ENCODE measurements around the gene TMTC2. TPM values are rescaled to one million over a fixed set of nuclear protein-coding genes. Genes with fewer than 3 reads are reported as not detected.

The TMTC2 gene
- total RNA-seq, 2 experiments from 2014 or later, result 5.1 to 6.0 TPM

DNA sequence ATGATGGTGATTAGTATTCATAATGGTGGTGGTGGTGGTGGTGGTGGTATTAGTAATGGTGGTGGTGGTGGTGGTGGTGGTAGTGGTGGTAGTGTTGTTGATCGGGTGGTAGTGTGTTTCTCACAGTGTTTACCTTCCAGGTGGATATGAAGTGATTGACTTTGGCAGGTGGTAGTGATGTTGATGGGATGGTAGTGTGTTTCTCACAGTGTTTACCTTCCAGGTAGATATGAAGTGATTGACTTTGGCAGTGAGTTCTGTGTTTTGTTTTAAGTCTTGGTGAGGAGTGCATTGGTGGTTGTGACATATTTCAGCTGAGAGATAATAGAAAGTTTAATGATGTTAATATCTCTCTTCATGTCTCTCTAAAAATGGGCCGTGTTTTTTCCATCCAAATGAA is 189.4 kb downstream of the TMTC2 start:
- peak; percentile 18 for DNase-seq
- peak overlapping the region; percentile 35 for H3K27ac Mint-ChIP-seq
- CTCF ChIA-PET, result no interaction called here

DNA sequence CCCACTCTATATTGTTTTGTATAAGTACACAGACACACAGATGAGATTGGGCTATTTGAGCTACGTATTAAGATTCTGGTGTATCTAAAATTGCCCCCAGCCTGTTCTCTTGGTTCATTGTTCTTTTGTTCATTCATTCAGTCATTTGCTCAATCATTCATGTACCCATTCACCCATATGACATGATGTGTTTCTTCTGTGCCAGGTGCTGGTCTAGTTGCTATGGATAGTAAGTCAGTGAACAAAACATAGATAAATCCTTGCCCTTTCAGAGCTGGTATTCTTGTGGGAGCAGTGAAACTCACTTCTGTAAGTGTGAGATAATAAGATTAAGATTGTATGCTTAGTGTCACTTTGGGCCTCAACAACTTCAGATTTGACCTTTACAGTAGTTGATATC is 191.3 kb downstream of the TMTC2 start:
- Mint-ChIP-seq H3K9me3 (peaks cover 5% of the 10 kb centered on the region), H3K27me3 (no peaks in the 10 kb centered on the region), H3K27ac (no peak overlapping the region), H3K4me3 (no peak overlapping the region), H3K4me1 (peaks cover 27% of the 10 kb centered on the region), H3K36me3 (ENCODE audit: low read depth) (no peaks in the 10 kb centered on the region)
- POLR2A ChIA-PET, result no interaction called here
- no peak for DNase-seq
- CTCF ChIA-PET, result no interaction called here

More for the DNA sequence above, 189.4 kb downstream of the TMTC2 start:
- no peaks in the 10 kb centered on the region for H3K36me3 Mint-ChIP-seq (ENCODE audit: low read depth)
- H3K27me3 Mint-ChIP-seq, result no peaks in the 10 kb centered on the region
- POLR2A ChIA-PET, result interaction anchor here (1.1 kb wide), 1 partner anchor 9 kb away, joined by 4 read pairs; no protein-coding TSS in a partner anchor
- peaks cover 35% of the 10 kb centered on the region for H3K4me1 Mint-ChIP-seq
- no peak overlapping the region for H3K4me3 Mint-ChIP-seq
- H3K9me3 Mint-ChIP-seq, result peaks cover 3% of the 10 kb centered on the region

DNA sequence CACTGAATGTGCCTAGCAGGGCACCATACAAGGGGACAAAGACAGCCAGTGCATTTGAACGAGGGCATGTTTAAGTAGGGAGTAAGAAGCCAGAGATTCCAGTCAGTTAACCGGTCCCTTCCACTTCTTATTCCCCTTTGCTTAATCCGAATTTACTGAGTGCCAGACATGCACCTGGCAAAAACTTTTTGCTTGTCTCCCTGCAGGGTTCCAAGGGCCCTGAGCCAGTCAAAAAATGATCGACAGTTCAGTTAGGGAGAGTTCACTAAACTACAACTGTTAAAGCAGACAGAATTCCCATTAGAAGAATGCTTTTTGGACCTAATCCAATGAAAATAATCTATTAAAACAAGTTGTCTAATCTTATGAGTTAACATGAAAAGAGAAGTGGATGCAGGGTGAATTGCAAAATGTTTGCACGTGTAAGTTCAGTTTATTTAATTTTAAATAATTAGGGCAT is 193.8 kb downstream of the TMTC2 start:
- Mint-ChIP-seq H3K27ac (no peak overlapping the region), H3K4me3 (no peak overlapping the region), H3K9me3 (peaks cover 5% of the 10 kb centered on the region), H3K27me3 (no peaks in the 10 kb centered on the region), H3K4me1 (peaks cover 16% of the 10 kb centered on the region), H3K36me3 (ENCODE audit: low read depth) (no peaks in the 10 kb centered on the region)
- DNase-seq, result no peak
- CTCF ChIA-PET, result no interaction called here
- POLR2A ChIA-PET, result no interaction called here

DNA sequence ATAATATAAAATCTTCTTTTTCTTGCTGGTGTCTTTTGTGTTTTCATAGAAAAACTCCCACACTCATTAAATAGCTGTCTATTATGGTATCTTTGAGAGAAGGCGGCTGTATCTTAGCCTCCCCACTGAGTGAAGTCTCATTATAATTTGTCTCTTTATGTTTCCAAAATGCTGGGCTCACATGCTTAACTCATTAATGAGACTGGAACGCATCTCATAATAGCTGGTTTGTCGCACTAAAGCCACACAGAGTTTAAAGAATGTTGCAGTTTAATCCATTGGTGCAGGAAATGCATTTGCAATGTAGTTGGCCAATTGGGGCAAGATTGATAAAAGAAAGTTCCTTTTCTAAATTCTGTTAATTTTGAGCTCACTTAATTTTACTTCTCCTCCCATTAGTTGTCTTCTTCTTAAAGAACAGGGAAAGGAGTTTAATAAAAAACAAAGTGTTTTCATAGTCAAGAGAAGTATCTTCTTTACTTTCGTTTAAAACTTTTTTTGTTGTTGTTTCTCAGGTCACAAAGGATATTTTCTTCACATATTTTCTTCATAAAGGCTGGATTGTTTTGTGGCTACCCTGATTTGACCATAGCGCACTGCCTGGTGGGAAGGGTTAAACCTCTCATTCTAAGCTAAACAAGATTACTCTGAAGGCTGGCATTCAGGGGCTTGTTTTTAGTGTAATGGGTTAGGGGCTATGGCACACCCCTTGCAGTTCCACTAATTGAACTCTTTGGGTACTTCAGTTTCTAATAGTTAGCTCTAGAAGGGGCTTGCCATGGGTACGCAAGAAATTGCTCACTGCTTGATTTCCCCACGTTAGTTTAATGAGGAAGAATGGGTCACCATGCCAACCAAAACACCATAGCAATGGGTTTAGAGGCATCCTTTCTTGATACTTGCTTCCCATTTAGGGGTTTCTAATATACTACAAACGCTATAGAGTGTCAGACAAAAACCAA is 197.0 kb downstream of the TMTC2 start:
- CTCF ChIA-PET, result interaction anchor here (1.1 kb wide), 1 partner anchor 198 kb away, joined by 3 read pairs; no protein-coding TSS in a partner anchor
- H3K4me3 Mint-ChIP-seq, result no peak overlapping the region
- POLR2A ChIA-PET, result interaction anchor here (1.4 kb wide), 1 partner anchor 8 kb away, joined by 4 read pairs; no protein-coding TSS in a partner anchor
- no peak for DNase-seq
- peaks cover 2% of the 10 kb centered on the region for H3K9me3 Mint-ChIP-seq
- H3K27ac Mint-ChIP-seq, result no peak overlapping the region
- no peaks in the 10 kb centered on the region for H3K36me3 Mint-ChIP-seq (ENCODE audit: low read depth)
- H3K4me1 Mint-ChIP-seq, result no peaks in the 10 kb centered on the region
- no peaks in the 10 kb centered on the region for H3K27me3 Mint-ChIP-seq

DNA sequence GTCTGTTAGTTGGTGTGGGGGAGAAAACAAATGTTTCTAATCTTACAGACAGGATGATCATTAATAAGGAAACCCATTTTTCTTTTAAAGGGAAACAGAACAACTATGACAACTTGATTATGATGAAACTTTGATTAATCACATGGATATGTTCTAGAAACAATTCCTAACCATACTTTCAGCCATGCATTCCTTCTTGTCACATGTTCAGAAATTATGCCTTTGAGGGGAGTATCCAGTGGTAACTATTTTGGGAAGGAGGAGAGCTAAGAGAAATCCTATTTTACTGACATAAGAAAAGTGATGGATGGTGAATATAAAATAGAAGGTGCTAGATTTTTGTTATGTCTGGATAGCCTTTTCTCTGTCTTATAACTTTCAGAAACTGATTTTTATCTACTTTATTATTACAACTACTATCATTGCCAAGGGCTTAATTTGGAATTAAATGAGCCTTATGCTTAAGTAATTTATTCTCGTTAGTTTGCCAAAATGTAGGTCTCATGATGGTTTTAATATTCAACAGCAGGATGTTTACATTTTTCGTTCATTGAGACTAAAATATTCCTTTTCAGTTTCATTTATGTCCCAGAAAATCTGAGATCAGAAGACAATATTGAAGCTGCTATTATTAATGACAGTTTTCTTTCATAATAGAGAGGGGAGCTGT is 200.1 kb downstream of the TMTC2 start:
- Mint-ChIP-seq H3K27me3 (no peaks in the 10 kb centered on the region), H3K36me3 (ENCODE audit: low read depth) (no peaks in the 10 kb centered on the region), H3K4me3 (no peak overlapping the region), H3K4me1 (no peaks in the 10 kb centered on the region), H3K27ac (no peak overlapping the region), H3K9me3 (peaks cover 2% of the 10 kb centered on the region)
- DNase-seq, result no peak
- POLR2A ChIA-PET, result interaction anchor here (0.9 kb wide), 1 partner anchor 110 kb away, joined by 3 read pairs; no protein-coding TSS in a partner anchor
- CTCF ChIA-PET, result interaction anchor here (1.1 kb wide), 1 partner anchor 202 kb away, joined by 3 read pairs; no protein-coding TSS in a partner anchor

DNA sequence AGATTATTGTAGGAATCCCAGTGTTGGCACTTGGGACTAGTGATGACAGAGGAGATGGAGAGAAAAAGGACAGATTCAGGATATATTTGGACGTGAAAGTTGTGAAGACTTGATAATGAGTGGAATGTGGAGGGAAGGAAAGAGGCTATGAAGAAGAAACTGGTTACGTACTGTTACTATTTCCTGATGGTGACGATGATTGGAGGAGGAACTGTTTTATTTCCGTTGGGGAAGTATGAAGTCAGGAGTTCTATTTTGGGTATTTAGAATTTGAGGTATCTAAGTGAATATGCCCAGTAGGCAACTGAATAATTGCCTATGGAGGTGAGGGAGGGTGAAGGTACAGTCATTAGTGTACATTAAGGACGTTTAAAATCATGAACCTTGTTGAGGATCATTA is 207.2 kb downstream of the TMTC2 start:
- Mint-ChIP-seq H3K4me3 (no peak overlapping the region), H3K36me3 (ENCODE audit: low read depth) (no peaks in the 10 kb centered on the region), H3K4me1 (no peaks in the 10 kb centered on the region), H3K27ac (no peak overlapping the region), H3K27me3 (no peaks in the 10 kb centered on the region), H3K9me3 (no peaks in the 10 kb centered on the region)
- CTCF ChIA-PET, result no interaction called here
- POLR2A ChIA-PET, result no interaction called here
- no peak for DNase-seq

DNA sequence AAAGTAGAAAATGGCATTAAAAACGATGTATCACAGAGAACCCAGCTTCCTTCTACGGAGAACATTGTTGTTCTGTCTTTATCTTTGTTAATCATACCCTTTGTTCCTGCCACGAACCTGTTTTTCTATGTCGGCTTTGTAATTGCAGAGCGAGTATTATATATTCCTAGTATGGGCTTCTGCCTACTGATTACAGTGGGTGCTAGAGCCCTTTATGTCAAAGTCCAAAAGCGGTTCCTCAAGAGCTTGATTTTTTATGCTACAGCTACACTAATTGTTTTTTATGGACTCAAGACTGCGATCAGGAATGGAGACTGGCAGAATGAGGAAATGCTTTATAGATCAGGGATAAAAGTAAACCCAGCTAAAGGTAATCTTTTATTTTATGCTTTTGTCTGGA is 209.6 kb downstream of the TMTC2 start:
- H3K27me3 Mint-ChIP-seq, result no peaks in the 10 kb centered on the region
- no peak for DNase-seq
- ChIA-PET CTCF (no interaction called here), POLR2A (no interaction called here)
- no peak overlapping the region for H3K27ac Mint-ChIP-seq
- H3K4me1 Mint-ChIP-seq, result no peaks in the 10 kb centered on the region
- H3K4me3 Mint-ChIP-seq, result no peak overlapping the region
- H3K9me3 Mint-ChIP-seq, result no peaks in the 10 kb centered on the region
- no peaks in the 10 kb centered on the region for H3K36me3 Mint-ChIP-seq (ENCODE audit: low read depth)

DNA sequence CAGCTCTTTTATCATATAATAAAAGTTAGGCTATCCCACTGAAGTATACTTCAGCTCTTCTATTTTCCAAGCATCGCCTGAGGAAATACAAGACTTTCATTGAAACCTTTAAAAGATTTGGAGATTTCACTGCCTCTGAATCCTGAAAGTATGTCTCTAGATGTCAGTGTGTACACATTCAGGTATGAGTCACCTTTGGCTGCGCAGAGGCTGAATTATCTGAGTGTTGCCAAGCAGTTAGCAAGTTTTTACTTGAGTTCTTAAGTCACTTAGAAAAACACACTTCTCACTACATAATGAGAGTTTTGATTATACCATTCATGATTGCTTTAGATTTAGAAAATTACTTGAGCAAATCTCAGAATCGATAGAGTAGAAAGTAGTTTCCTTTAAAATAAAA is 210.3 kb downstream of the TMTC2 start:
- H3K27me3 Mint-ChIP-seq, result no peaks in the 10 kb centered on the region
- no peak overlapping the region for H3K27ac Mint-ChIP-seq
- no peaks in the 10 kb centered on the region for H3K36me3 Mint-ChIP-seq (ENCODE audit: low read depth)
- CTCF ChIA-PET, result no interaction called here
- no peak for DNase-seq
- H3K9me3 Mint-ChIP-seq, result no peaks in the 10 kb centered on the region
- H3K4me3 Mint-ChIP-seq, result no peak overlapping the region
- POLR2A ChIA-PET, result no interaction called here
- no peaks in the 10 kb centered on the region for H3K4me1 Mint-ChIP-seq

DNA sequence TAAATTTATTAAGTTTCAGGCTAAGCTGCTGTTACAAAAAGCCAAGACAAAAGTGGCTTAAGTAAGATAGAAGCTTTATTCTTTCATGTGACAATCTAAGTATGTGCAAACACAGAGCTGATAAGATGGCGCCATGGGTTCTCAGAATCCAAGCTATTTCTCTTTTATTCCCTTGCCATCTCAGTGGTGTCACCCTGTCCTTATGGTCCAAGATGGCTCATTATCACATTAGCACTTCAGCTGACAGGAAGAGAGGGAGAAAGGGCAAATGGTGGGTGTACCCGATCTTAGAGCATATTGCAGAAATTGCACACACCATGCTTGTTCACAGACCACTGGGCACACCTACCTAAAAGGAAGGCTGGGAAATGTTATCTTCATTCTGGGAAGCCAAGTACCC is 211.7 kb downstream of the TMTC2 start:
- H3K4me3 Mint-ChIP-seq, result no peak overlapping the region
- H3K9me3 Mint-ChIP-seq, result no peaks in the 10 kb centered on the region
- POLR2A ChIA-PET, result no interaction called here
- H3K27ac Mint-ChIP-seq, result no peak overlapping the region
- DNase-seq, result no peak
- H3K36me3 Mint-ChIP-seq (ENCODE audit: low read depth), result no peaks in the 10 kb centered on the region
- no peaks in the 10 kb centered on the region for H3K4me1 Mint-ChIP-seq
- CTCF ChIA-PET, result interaction anchor here (0.8 kb wide), 1 partner anchor 213 kb away, joined by 3 read pairs; no protein-coding TSS in a partner anchor
- H3K27me3 Mint-ChIP-seq, result no peaks in the 10 kb centered on the region

DNA sequence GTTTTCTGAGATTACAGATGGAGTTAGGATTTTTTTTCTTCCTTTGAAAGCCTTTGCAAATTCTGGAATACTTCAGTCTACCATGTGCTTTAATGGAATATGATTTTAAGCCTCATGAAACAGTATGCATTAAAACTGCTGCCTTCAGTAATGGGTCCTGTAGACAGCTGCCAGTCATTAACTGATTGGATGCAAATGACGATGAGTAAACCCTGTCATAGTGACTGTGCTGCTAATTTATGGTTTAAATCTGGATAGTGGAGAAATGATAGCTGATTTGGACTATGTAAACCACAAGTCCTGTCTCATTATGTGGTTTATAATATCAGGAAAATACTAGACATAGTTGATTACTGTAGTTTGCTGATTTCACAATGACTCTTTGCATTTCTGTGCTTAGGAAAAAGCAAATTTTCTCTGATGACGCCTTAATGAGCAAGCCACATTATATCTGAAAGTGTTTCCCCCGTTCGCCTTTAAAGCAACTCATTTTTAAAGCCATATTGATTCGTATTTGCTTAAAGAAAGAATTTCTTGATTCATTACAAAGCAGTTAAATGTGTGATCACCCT is 217.6 kb downstream of the TMTC2 start:
- Mint-ChIP-seq H3K9me3 (no peaks in the 10 kb centered on the region), H3K36me3 (ENCODE audit: low read depth) (no peaks in the 10 kb centered on the region), H3K27me3 (no peaks in the 10 kb centered on the region), H3K4me3 (no peak overlapping the region), H3K4me1 (no peaks in the 10 kb centered on the region), H3K27ac (no peak overlapping the region)
- ChIA-PET POLR2A (no interaction called here), CTCF (no interaction called here)
- no peak for DNase-seq

DNA sequence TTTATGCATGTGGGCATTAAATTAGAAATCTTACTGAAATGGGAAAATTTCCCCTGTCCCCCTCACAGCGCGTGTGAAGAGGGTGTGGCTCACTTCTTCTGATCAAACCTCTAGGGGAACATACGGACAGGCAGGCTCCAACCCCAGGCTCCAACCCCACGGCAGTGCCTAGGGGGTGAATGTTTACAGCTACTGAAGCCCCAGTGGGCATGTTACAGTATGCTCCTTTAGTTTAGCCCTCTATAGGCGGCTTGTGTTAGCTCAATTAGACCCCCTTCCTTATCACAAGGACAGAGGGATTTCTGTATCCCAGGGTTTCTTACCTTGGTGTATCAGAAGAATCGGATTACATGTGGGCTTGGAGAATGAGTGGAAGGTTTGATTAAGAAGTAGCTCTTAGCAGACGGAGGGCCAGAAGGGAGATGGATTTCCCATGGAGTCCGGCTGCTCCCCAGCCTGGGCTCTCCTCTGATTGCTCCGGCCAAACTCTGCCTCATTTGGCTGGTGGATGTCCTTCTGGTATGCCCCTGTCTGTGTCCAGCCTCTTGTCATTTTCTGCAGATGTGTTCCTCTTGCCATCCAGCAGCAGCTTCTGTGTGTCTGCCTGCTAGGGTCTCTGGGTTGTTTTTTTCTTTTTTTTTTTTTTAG is 223.7 kb downstream of the TMTC2 start:
- Mint-ChIP-seq H3K36me3 (ENCODE audit: low read depth) (no peaks in the 10 kb centered on the region), H3K4me1 (no peaks in the 10 kb centered on the region), H3K27ac (no peak overlapping the region), H3K4me3 (no peak overlapping the region), H3K9me3 (no peaks in the 10 kb centered on the region), H3K27me3 (no peaks in the 10 kb centered on the region)
- POLR2A ChIA-PET, result no interaction called here
- no peak for DNase-seq
- CTCF ChIA-PET, result no interaction called here

DNA sequence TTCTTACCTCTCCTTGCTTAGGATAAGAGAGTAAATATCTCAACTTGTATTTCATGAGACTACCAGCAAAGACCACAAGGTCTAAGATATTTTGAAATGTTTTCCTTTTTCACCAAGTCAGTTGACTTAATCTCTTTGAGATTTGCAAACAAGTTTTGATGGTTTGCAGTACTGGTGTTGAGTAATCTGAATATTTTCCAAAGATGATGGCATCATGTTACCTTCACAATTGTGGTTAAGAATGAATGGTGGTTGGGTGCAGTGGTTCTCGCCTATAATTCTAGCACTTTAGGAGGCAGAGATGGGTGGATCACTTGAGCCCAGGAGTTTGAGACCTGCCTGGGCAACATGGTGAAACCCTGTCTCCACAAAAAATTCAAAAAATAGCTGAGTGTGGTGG is 225.7 kb downstream of the TMTC2 start:
- no peaks in the 10 kb centered on the region for H3K4me1 Mint-ChIP-seq
- no peaks in the 10 kb centered on the region for H3K9me3 Mint-ChIP-seq
- H3K36me3 Mint-ChIP-seq (ENCODE audit: low read depth), result no peaks in the 10 kb centered on the region
- H3K4me3 Mint-ChIP-seq, result no peak overlapping the region
- no peak overlapping the region for H3K27ac Mint-ChIP-seq
- H3K27me3 Mint-ChIP-seq, result no peaks in the 10 kb centered on the region
- no peak for DNase-seq
- ChIA-PET CTCF (no interaction called here), POLR2A (no interaction called here)

All from activated CD4-positive, alpha-beta memory T cell treated with anti-CD3 and anti-CD28 coated beads, Interleukin-2, amount 10 ng/mL, durations not matched to agents 7 days and 5 days (primary cell).